ENCODE measurements around the gene MNS1. TPM values are rescaled to one million over a fixed set of nuclear protein-coding genes. Genes with fewer than 3 reads are reported as not detected.
"Not testable (repeated sequence)": the region's sequence is repeated elsewhere in the genome, so short reads cannot be mapped to it uniquely, and the experiment has no call there.

Gene MNS1
- total RNA-seq, 1 experiment from 2014 or later, result 1.9 TPM

DNA sequence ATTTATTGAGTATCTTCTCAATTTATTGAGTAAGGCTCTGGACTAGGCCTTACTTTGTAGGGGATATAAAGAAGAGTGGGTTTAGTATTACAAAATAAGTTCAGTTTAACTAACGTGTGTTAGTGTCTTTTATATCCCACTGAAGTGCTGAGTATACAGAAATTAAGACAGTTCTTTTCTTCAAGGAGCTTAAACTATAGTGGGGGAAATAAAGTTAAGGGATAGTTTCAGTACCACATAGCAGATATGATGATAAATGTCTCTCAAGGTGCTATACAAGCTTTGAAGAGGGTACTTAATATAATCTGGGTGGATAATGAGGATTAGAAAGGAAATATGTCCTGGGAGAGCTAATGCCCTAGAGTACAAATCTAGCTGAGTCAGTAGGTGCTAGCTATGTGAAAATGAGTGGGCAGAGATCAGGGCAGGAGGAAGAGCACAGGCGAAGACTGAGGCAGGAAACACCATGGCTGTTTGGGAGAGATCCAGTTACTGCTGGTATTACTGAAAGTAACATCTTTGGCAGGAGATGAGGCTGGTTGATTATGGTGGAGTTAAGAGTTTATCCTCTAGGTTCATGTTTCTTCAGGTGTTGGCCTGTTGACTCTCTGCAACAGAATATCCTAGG, 53.7 kb downstream of the MNS1 start (continued):
- TF ChIP-seq ELF1 (IDR thresholded peaks at IDR 0.05; ENCODE audit: borderline replicate concordance, low read depth) (no peak), FOSL1 (IDR thresholded peaks at IDR 0.05; ENCODE audit: low read depth) (no peak), EZH2phosphoT487 (IDR thresholded peaks at IDR 0.05; ENCODE audit: borderline replicate concordance) (no peak), POLR2A (IDR thresholded peaks at IDR 0.05; ENCODE audit: borderline replicate concordance, extremely low read depth, insufficient read depth, insufficient read length) (no peak), SIN3A (IDR thresholded peaks at IDR 0.05; ENCODE audit: low read depth) (no peak), SRF (IDR thresholded peaks at IDR 0.05; ENCODE audit: low read depth) (no peak), RAD21 (IDR thresholded peaks at IDR 0.05; ENCODE audit: low read depth) (no peak), YY1 (IDR thresholded peaks at IDR 0.05; ENCODE audit: extremely low read depth, insufficient replicate concordance, low read depth, low read length) (no peak), ZFX (IDR thresholded peaks at IDR 0.05) (no peak), JUND (IDR thresholded peaks at IDR 0.05) (no peak)

DNA sequence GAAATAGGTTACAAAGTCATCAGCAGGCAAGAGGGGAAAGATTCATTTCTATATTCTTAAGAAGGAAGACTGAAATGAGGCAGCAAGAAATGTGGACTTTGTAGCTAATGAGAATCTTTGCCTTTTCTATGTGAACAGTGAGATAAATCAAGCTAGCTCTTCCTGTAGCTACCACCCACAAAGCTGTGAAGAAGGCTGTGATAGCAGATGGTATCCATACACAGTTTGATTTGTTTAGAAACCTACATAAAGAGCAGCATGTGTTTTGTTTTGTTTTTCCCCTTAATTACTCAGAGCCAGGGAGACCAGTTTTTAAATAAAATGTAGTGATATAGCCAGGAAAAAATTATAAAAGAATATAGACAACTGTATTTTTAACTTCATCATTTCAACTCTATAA, 54.2 kb downstream of the MNS1 start:
- no peaks in the 10 kb centered on the region for H3K4me1 ChIP-seq (ENCODE audit: control insufficient read depth in 1 of 2, insufficient read depth in 2 of 2, low read length in 2 of 2)
- H3K27ac ChIP-seq (ENCODE audit: low read depth, low read length), result no peak overlapping the region
- no peaks in the 10 kb centered on the region for H3K36me3 ChIP-seq (ENCODE audit: control insufficient read depth in 1 of 2, insufficient read depth in 2 of 2, low read length in 2 of 2)
- H3K9me3 ChIP-seq (ENCODE audit: control insufficient read depth in 1 of 2, insufficient read depth in 1 of 2, low read depth in 1 of 2, low read length in 2 of 2), result no peaks in the 10 kb centered on the region
- no peak overlapping the region for H3K4me3 ChIP-seq (replicated peaks in 1 of 2; ENCODE audit: low read depth in 1 of 2, low read length in 2 of 2)
- H2AFZ ChIP-seq (ENCODE audit: low read depth, low read length, poor library complexity, severe bottlenecking), result no peak overlapping the region
- BruUV-seq (replicated peaks), result no TSS peak
- H3K27me3 ChIP-seq (ENCODE audit: insufficient read depth, low read length), result no peaks in the 10 kb centered on the region
- CTCF ChIA-PET, result interaction anchor here (1.0 kb wide), 1 partner anchor 115 kb away, joined by 3 read pairs; no protein-coding TSS in a partner anchor
- no peak overlapping the region for H3K9ac ChIP-seq (ENCODE audit: low read length)
- RAD21 ChIA-PET (ENCODE audit: low non-redundant PET in 1 of 2, low total read pairs in 2 of 2, uncharacterized antibody in 2 of 2, unreplicated experiment in 2 of 2), result no interaction called here
- no peak overlapping the region for H3K4me2 ChIP-seq (ENCODE audit: low read length)
- no peaks in the 10 kb centered on the region for H4K20me1 ChIP-seq (ENCODE audit: insufficient read depth)
- intact Hi-C loops (cut with micrococcal nuclease), result no loop called here
- no peaks in the 10 kb centered on the region for H3K79me2 ChIP-seq (ENCODE audit: insufficient read depth, low read length)
- DNase-seq (ENCODE audit: low read depth, low spot score), result no peak
- POLR2A ChIA-PET, result interaction anchor here (1.0 kb wide), 1 partner anchor 11 kb away, joined by 3 read pairs; no protein-coding TSS in a partner anchor
- H3K9me2 ChIP-seq (ENCODE audit: insufficient read depth), result no peaks in the 10 kb centered on the region
- ATAC-seq, result no peak
- TF ChIP-seq, protein P1, sequence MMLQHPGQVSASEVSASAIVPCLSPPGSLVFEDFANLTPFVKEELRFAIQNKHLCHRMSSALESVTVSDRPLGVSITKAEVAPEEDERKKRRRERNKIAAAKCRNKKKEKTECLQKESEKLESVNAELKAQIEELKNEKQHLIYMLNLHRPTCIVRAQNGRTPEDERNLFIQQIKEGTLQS (IDR thresholded peaks at IDR 0.05), result no peak
- TF ChIP-seq POLR2AphosphoS5 (IDR thresholded peaks at IDR 0.05; ENCODE audit: low read depth, low read length), result no peak
- no peak for TF ChIP-seq TCF7L2 (IDR thresholded peaks at IDR 0.05; ENCODE audit: borderline replicate concordance, extremely low read depth, insufficient read depth, insufficient read length)
- TF ChIP-seq SRF (IDR thresholded peaks at IDR 0.05; ENCODE audit: low read depth), result no peak
- no peak for TF ChIP-seq ZNF274 (IDR thresholded peaks at IDR 0.05; ENCODE audit: low read depth, low read length)
- no peak for TF ChIP-seq ELF1 (IDR thresholded peaks at IDR 0.05; ENCODE audit: borderline replicate concordance, low read depth)

GRCh38 chr15:56399209-56399608, 65.7 kb downstream of the MNS1 start:
- H3K9me2 ChIP-seq (ENCODE audit: insufficient read depth); H3K79me2 ChIP-seq (ENCODE audit: insufficient read depth, low read length); ATAC-seq; H2AFZ ChIP-seq (ENCODE audit: low read depth, low read length, poor library complexity, severe bottlenecking); H3K4me3 ChIP-seq (replicated peaks in 1 of 2; ENCODE audit: low read depth in 1 of 2, low read length in 2 of 2); H3K9me3 ChIP-seq (ENCODE audit: control insufficient read depth in 1 of 2, insufficient read depth in 1 of 2, low read depth in 1 of 2, low read length in 2 of 2); DNase-seq (ENCODE audit: low read depth, low spot score); BruUV-seq (replicated peaks); RAD21 ChIA-PET (ENCODE audit: low non-redundant PET in 1 of 2, low total read pairs in 2 of 2, uncharacterized antibody in 2 of 2, unreplicated experiment in 2 of 2); H4K20me1 ChIP-seq (ENCODE audit: insufficient read depth); H3K27me3 ChIP-seq (ENCODE audit: insufficient read depth, low read length); H3K27ac ChIP-seq (ENCODE audit: low read depth, low read length); CTCF ChIA-PET; H3K4me2 ChIP-seq (ENCODE audit: low read length); intact Hi-C loops (cut with micrococcal nuclease); POLR2A ChIA-PET; H3K36me3 ChIP-seq (ENCODE audit: control insufficient read depth in 1 of 2, insufficient read depth in 2 of 2, low read length in 2 of 2); H3K9ac ChIP-seq (ENCODE audit: low read length); H3K4me1 ChIP-seq (ENCODE audit: control insufficient read depth in 1 of 2, insufficient read depth in 2 of 2, low read length in 2 of 2): not testable (repeated sequence)

GRCh38 chr15:56397325-56397724, 67.6 kb downstream of the MNS1 start:
- H3K4me1 ChIP-seq (ENCODE audit: control insufficient read depth in 1 of 2, insufficient read depth in 2 of 2, low read length in 2 of 2); RAD21 ChIA-PET (ENCODE audit: low non-redundant PET in 1 of 2, low total read pairs in 2 of 2, uncharacterized antibody in 2 of 2, unreplicated experiment in 2 of 2); H3K4me2 ChIP-seq (ENCODE audit: low read length); POLR2A ChIA-PET; ATAC-seq; H3K27ac ChIP-seq (ENCODE audit: low read depth, low read length); DNase-seq (ENCODE audit: low read depth, low spot score); intact Hi-C loops (cut with micrococcal nuclease); H3K79me2 ChIP-seq (ENCODE audit: insufficient read depth, low read length); CTCF ChIA-PET; H3K9me3 ChIP-seq (ENCODE audit: control insufficient read depth in 1 of 2, insufficient read depth in 1 of 2, low read depth in 1 of 2, low read length in 2 of 2); H3K9ac ChIP-seq (ENCODE audit: low read length); H2AFZ ChIP-seq (ENCODE audit: low read depth, low read length, poor library complexity, severe bottlenecking); BruUV-seq (replicated peaks); H3K36me3 ChIP-seq (ENCODE audit: control insufficient read depth in 1 of 2, insufficient read depth in 2 of 2, low read length in 2 of 2); H3K27me3 ChIP-seq (ENCODE audit: insufficient read depth, low read length); H4K20me1 ChIP-seq (ENCODE audit: insufficient read depth); H3K9me2 ChIP-seq (ENCODE audit: insufficient read depth); H3K4me3 ChIP-seq (replicated peaks in 1 of 2; ENCODE audit: low read depth in 1 of 2, low read length in 2 of 2): not testable (repeated sequence)

Data from HCT116 (cell line).